Measurements from ENCODE around the gene GRAMD1A.
A peak's percentile ranks its signal among the peaks of the same experiment; 100 is the strongest.
"Not testable (repeated sequence)": the region's sequence is repeated elsewhere in the genome, so short reads cannot be mapped to it uniquely, and the experiment has no call there.

Gene GRAMD1A

GRCh38 chr19:35018379-35018778 is 18.3 kb downstream of the GRAMD1A start:
- DNase-seq (ENCODE audit: low read depth in 2 of 2), result no peak

- no peak for DNase-seq (ENCODE audit: low read depth in 2 of 2)
Measured at GRCh38 chr19:35019144-35019543, 19.0 kb downstream of the GRAMD1A start.

- no peak for DNase-seq (ENCODE audit: low read depth in 2 of 2)
Measured at GRCh38 chr19:35021016-35021415, 20.9 kb downstream of the GRAMD1A start.

GRCh38 chr19:35021596-35021995 is 21.5 kb downstream of the GRAMD1A start:
- DNase-seq (ENCODE audit: low read depth in 2 of 2), result no peak

- no peak for DNase-seq (ENCODE audit: low read depth in 2 of 2)
Measured at GRCh38 chr19:35022460-35022859, 22.3 kb downstream of the GRAMD1A start.

GRCh38 chr19:35023428-35023827 is 23.3 kb downstream of the GRAMD1A start:
- no peak for DNase-seq (ENCODE audit: low read depth in 2 of 2)

- DNase-seq (ENCODE audit: low read depth in 2 of 2), result no peak
Measured at GRCh38 chr19:35024095-35024494, 24.0 kb downstream of the GRAMD1A start.

- no peak for DNase-seq (ENCODE audit: low read depth in 2 of 2)
Measured at GRCh38 chr19:35025969-35026368, 25.8 kb downstream of the GRAMD1A start.

- no peak for DNase-seq (ENCODE audit: low read depth in 2 of 2)
Measured at GRCh38 chr19:35026418-35026817, 26.3 kb downstream of the GRAMD1A start.

GRCh38 chr19:35027009-35027408 is 26.9 kb downstream of the GRAMD1A start:
- DNase-seq (ENCODE audit: low read depth in 2 of 2), result no peak

GRCh38 chr19:35027851-35028599 is 27.9 kb downstream of the GRAMD1A start:
- no peak for DNase-seq (ENCODE audit: low read depth in 2 of 2)

- DNase-seq (ENCODE audit: low read depth in 2 of 2), result not testable (repeated sequence)
Measured at GRCh38 chr19:35028600-35028885, 28.4 kb downstream of the GRAMD1A start.

GRCh38 chr19:35029275-35029736 is 29.2 kb downstream of the GRAMD1A start:
- DNase-seq (ENCODE audit: low read depth in 2 of 2), result not testable (repeated sequence)

- DNase-seq (ENCODE audit: low read depth in 2 of 2), result no peak
Measured at GRCh38 chr19:35029737-35030256, 29.7 kb downstream of the GRAMD1A start.

- peak; percentile 60 to 62 for DNase-seq (ENCODE audit: low read depth in 2 of 2)
Measured at GRCh38 chr19:35030257-35031071, 30.3 kb downstream of the GRAMD1A start, which contains the start of gene SCN1B. Gene SCN1B (plus strand): TSS chr19:35030470. CDS start chr19:35030821, 351 bp downstream.

- no peak for DNase-seq (ENCODE audit: low read depth in 2 of 2)
Measured at GRCh38 chr19:35031072-35031881, 31.2 kb downstream of the GRAMD1A start.

- DNase-seq (ENCODE audit: low read depth in 2 of 2), result no peak
Measured at GRCh38 chr19:35032356-35032865, 32.3 kb downstream of the GRAMD1A start.

GRCh38 chr19:35033067-35034004 is 33.2 kb downstream of the GRAMD1A start:
- DNase-seq (ENCODE audit: low read depth in 2 of 2), result no peak

GRCh38 chr19:35034005-35034502 is 33.9 kb downstream of the GRAMD1A start:
- DNase-seq (ENCODE audit: low read depth in 2 of 2), result no peak
